H9 (cell line): ENCODE measurements around the gene WNT9A. TPM values are rescaled to one million over a fixed set of nuclear protein-coding genes. Genes with fewer than 3 reads are reported as not detected.

ENCODE experiments used
- DNase-seq: peaks from one replicate; pipeline ENCODE4 v3.0.0-alpha.2; 2017
- H2AFZ ChIP-seq: one replicate; pipeline ENCODE4 v1.6.1; 2013; ENCODE audit warnings: mild to moderate bottlenecking, low read length, control low read depth, moderate library complexity
- H2AK5ac ChIP-seq: 2 replicates; pipeline ENCODE4 v1.6.1; 2013; ENCODE audit warnings: low read length, control low read depth, mixed read lengths; ENCODE audit not compliant: insufficient read length
- H2BK120ac ChIP-seq: one replicate; pipeline ENCODE4 v1.6.1; 2013; ENCODE audit warnings: low read depth, mild to moderate bottlenecking, low read length, control low read depth, inconsistent platforms; ENCODE audit not compliant: poor library complexity, severe bottlenecking
- H2BK12ac ChIP-seq: 2 replicates; pipeline ENCODE4 v1.6.1; 2013; ENCODE audit warnings: low read length, control low read depth, mixed read lengths, low read depth; ENCODE audit not compliant: insufficient read length
- H2BK15ac ChIP-seq: 2 replicates; pipeline ENCODE4 v1.6.1; 2013; ENCODE audit warnings: low read depth, low read length, control low read depth
- H2BK20ac ChIP-seq: one replicate; pipeline ENCODE4 v1.6.1; 2013; ENCODE audit warnings: low read depth, mild to moderate bottlenecking, low read length, control low read depth, inconsistent platforms; ENCODE audit not compliant: poor library complexity, severe bottlenecking
- H2BK5ac ChIP-seq: 2 replicates; pipeline ENCODE4 v1.6.1; 2013; ENCODE audit warnings: low read length, control low read depth, mixed read lengths; ENCODE audit not compliant: insufficient read length
- H3K14ac ChIP-seq: 2 replicates; pipeline ENCODE4 v1.6.1; 2013; ENCODE audit warnings: low read length, control low read depth; ENCODE audit not compliant: insufficient read depth
- H3K18ac ChIP-seq: 2 replicates; pipeline ENCODE4 v1.6.1; 2013; ENCODE audit warnings: low read depth, mild to moderate bottlenecking, mixed read lengths, low read length, control low read depth; ENCODE audit not compliant: insufficient read length
- H3K23ac ChIP-seq: 2 replicates; pipeline ENCODE4 v1.6.1; 2013; ENCODE audit warnings: low read length, control low read depth, mixed read lengths, low read depth; ENCODE audit not compliant: insufficient read length
- H3K23me2 ChIP-seq: 2 replicates; pipeline ENCODE4 v1.6.1; 2013; ENCODE audit warnings: low read depth, mild to moderate bottlenecking, mixed read lengths, low read length, control low read depth; ENCODE audit not compliant: insufficient read length, poor library complexity, severe bottlenecking
- H3K27ac ChIP-seq: 2 replicates; pipeline ENCODE4 v1.5.1; 2013; ENCODE audit warnings: low read length, control low read depth, mixed read lengths, low read depth; ENCODE audit not compliant: insufficient read length
- H3K27me3 ChIP-seq: 2 replicates; pipeline ENCODE4 v1.6.1; 2013; ENCODE audit warnings: low read length, control low read depth, inconsistent platforms; ENCODE audit not compliant: insufficient read depth
- H3K4ac ChIP-seq: 2 replicates; pipeline ENCODE4 v1.6.1; 2013; ENCODE audit warnings: low read depth, mild to moderate bottlenecking, control low read depth, inconsistent platforms, low read length, moderate library complexity
- H3K4me1 ChIP-seq: 2 replicates; pipeline ENCODE4 v1.6.1; 2013; ENCODE audit warnings: low read length, control low read depth, inconsistent platforms; ENCODE audit not compliant: insufficient read depth
- H3K4me2 ChIP-seq: 2 replicates; pipeline ENCODE4 v1.6.1; 2013; ENCODE audit warnings: low read length, control low read depth, mixed read lengths; ENCODE audit not compliant: insufficient read length, insufficient read depth
- H3K56ac ChIP-seq: 2 replicates; pipeline ENCODE4 v1.6.1; 2013; ENCODE audit warnings: low read depth, mild to moderate bottlenecking, mixed read lengths, low read length, control low read depth; ENCODE audit not compliant: insufficient read length
- H3K79me1 ChIP-seq: 2 replicates; pipeline ENCODE4 v1.6.1; 2013; ENCODE audit warnings: low read depth, mild to moderate bottlenecking, moderate library complexity, low read length, control low read depth, inconsistent platforms; ENCODE audit not compliant: insufficient read depth, poor library complexity, severe bottlenecking
- H3K79me2 ChIP-seq: 2 replicates; pipeline ENCODE4 v1.6.1; 2013; ENCODE audit warnings: low read length, control low read depth, inconsistent platforms; ENCODE audit not compliant: insufficient read depth
- H3K9ac ChIP-seq: 2 replicates; pipeline ENCODE4 v1.6.1; 2013; ENCODE audit warnings: low read length, control low read depth, mixed read lengths; ENCODE audit not compliant: insufficient read length; ENCODE audit errors: extremely low read depth
- H3K9me3 ChIP-seq: one replicate; pipeline ENCODE4 v1.6.1; 2013; ENCODE audit warnings: low read depth, low read length, inconsistent platforms; ENCODE audit not compliant: control insufficient read depth
- H3T11ph ChIP-seq: one replicate; pipeline ENCODE4 v1.6.1; 2013; ENCODE audit warnings: mild to moderate bottlenecking, low read length, control low read depth, inconsistent platforms
- H4K20me1 ChIP-seq: one replicate; pipeline ENCODE4 v1.6.1; 2013; ENCODE audit not compliant: control insufficient read depth, insufficient read length, insufficient read depth
- H4K5ac ChIP-seq: 2 replicates; pipeline ENCODE4 v1.6.1; 2013; ENCODE audit warnings: low read depth, mild to moderate bottlenecking, mixed read lengths, low read length, control low read depth; ENCODE audit not compliant: insufficient read length
- H4K8ac ChIP-seq: replicated peaks from 2 replicates; pipeline ENCODE4 v1.6.1; 2013; ENCODE audit warnings: low read length, control low read depth, mixed read lengths, low read depth; ENCODE audit not compliant: insufficient read length
- H4K91ac ChIP-seq: 2 replicates; pipeline ENCODE4 v1.6.1; 2013; ENCODE audit warnings: low read depth, mild to moderate bottlenecking, moderate library complexity, mixed read lengths, low read length, control low read depth; ENCODE audit not compliant: insufficient read length
- H3K27ac Mint-ChIP-seq, 3 experiments: 2 replicates in 2 of 3; 3 replicates in 1 of 3; pipeline ENCODE4 v1.8.0; 2020 to 2021; ENCODE audit warnings: mixed read lengths in 3 of 3, mild to moderate bottlenecking in 1 of 3, moderate library complexity in 1 of 3
- H3K27me3 Mint-ChIP-seq: 2 replicates; pipeline ENCODE4 v1.8.0; 2021; ENCODE audit warnings: low read depth, mild to moderate bottlenecking, moderate library complexity, mixed read lengths
- H3K36me3 Mint-ChIP-seq, 3 experiments: 2 replicates in 2 of 3; 3 replicates in 1 of 3; pipeline ENCODE4 v1.8.0; 2020 to 2021; ENCODE audit warnings: low read depth in 3 of 3, mixed read lengths in 3 of 3; ENCODE audit not compliant: insufficient read depth in 1 of 3
- H3K4me1 Mint-ChIP-seq, 2 experiments: 2 replicates each; pipeline ENCODE4 v1.8.0; 2020; ENCODE audit warnings: mixed read lengths in 2 of 2
- H3K4me3 Mint-ChIP-seq, 2 experiments: 2 replicates in 1 of 2; 3 replicates in 1 of 2; pipeline ENCODE4 v1.8.0; 2020 to 2021; ENCODE audit warnings: mild to moderate bottlenecking in 2 of 2, mixed read lengths in 2 of 2, moderate library complexity in 1 of 2
- H3K9me3 Mint-ChIP-seq, 2 experiments: 2 replicates in 1 of 2; 3 replicates in 1 of 2; pipeline ENCODE4 v1.8.0; 2020; ENCODE audit warnings: mild to moderate bottlenecking in 2 of 2, mixed read lengths in 2 of 2, moderate library complexity in 1 of 2
- CTCF ChIP-seq: fragments of 200-600 bp; sonication (generic); conservative IDR thresholded peaks from 3 replicates; pipeline ENCODE4 v1.8.0; 2021; ENCODE audit warnings: antibody characterized with exemption, mild to moderate bottlenecking
- WGBS: extraction: QIAGEN DNeasy Blood & Tissue Kit; methylation state at CpG from one replicate; pipeline ENCODE4 v1.1.7; 2013; ENCODE audit warnings: missing lambda C conversion rate, low lambda C conversion rate, mixed read lengths; ENCODE audit not compliant: insufficient read length; ENCODE audit errors: extremely low coverage; 5-methylcytosine and 5-hydroxymethylcytosine counted together
- total RNA-seq: library from RNA; stranded (reverse); gene quantifications from 2 replicates; pipeline ENCODE4 v1.2.1, GENCODE V29; 2021

Gene WNT9A
- total RNA-seq, 1 experiment from 2014 or later: 0.77 TPM

DNA sequence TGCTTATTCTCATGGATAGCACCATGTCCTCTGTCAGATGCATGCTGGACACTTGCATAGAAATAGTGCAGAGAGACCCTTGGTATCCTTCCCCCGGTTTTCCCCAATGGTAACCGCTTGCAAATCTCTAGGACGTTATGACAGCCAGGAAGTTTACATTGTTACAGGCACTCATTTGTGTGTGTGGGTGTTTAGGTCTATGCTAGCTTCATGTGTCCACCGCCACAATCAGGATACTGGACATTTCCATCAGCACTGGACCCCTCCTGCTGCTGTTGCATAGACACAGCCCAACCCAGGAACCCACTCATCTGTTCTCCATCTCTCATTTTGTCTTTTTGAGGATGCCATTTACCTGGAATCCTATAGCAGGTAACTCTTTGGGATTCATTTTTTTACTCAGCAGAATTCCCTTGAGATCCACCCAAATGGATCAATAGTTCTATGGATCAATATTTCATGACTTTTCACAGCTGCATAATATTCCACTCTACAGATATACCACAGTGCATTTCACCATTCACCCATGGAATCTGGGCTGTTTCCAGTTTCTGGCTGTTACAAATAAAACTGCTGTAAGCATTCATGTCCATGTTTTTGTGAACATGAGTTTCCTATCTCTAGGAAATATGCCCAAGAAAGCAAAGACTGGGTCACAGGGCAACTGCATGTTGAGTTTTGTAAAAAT lies 6.6 kb upstream of the WNT9A start:
- H3K4me2 ChIP-seq: no peak overlapping the region
- peaks cover 5 to 7% of the 10 kb centered on the region in 2 experiments; a peak in 4 of 5 replicates for H3K9me3 Mint-ChIP-seq
- H3K27ac Mint-ChIP-seq: no peak overlapping the region

More for the DNA sequence above, 6.6 kb upstream of the WNT9A start:
- no peak overlapping the region for H3K23ac ChIP-seq
- H3K4ac ChIP-seq: no peak overlapping the region
- H3K27me3 Mint-ChIP-seq: peaks cover 62% of the 10 kb centered on the region
- no peak overlapping the region for H3K27ac ChIP-seq
- no peaks in the 10 kb centered on the region for H3K79me1 ChIP-seq
- no peak overlapping the region for H3K9ac ChIP-seq
- no peak overlapping the region for H2BK120ac ChIP-seq
- no peak overlapping the region for H2BK12ac ChIP-seq
- no peak overlapping the region for H2BK15ac ChIP-seq
- no peak overlapping the region for H2AFZ ChIP-seq
- H3K36me3 Mint-ChIP-seq: no peaks in the 10 kb centered on the region
- H2AK5ac ChIP-seq: no peak overlapping the region
- H2BK5ac ChIP-seq: no peak overlapping the region
- no peak for DNase-seq
- no peak overlapping the region for H4K5ac ChIP-seq
- H2BK20ac ChIP-seq: no peak overlapping the region
- H3K18ac ChIP-seq: no peak overlapping the region
- WGBS: no CpG with 5 or more reads among the region's 4 CpGs
- H4K91ac ChIP-seq: no peak overlapping the region
- H3T11ph ChIP-seq: no peak overlapping the region
- no peaks in the 10 kb centered on the region for H4K20me1 ChIP-seq
- no peaks in the 10 kb centered on the region for H3K4me1 ChIP-seq
- H3K14ac ChIP-seq: no peak overlapping the region
- 0 out of 3 replicates have a peak, but pooled peaks have one; percentile 6 for TF ChIP-seq CTCF
- no peak overlapping the region for H3K56ac ChIP-seq
- H3K23me2 ChIP-seq: no peaks in the 10 kb centered on the region
- no peak overlapping the region for H4K8ac ChIP-seq
- H3K79me2 ChIP-seq: no peaks in the 10 kb centered on the region
- peaks cover 3% of the 10 kb centered on the region; the same call in 1 of the 2 replicates for H3K27me3 ChIP-seq
- H3K9me3 ChIP-seq: no peaks in the 10 kb centered on the region
- H3K4me3 Mint-ChIP-seq: no peak overlapping the region
- peaks cover 2 to 3% of the 10 kb centered on the region in 2 experiments; a peak in 2 of 4 replicates for H3K4me1 Mint-ChIP-seq
